OCI-LY1 (cell line): Measurements from ENCODE around the gene WDR5.

ENCODE experiments used
- EZH2 ChIP-seq: fragments of 200-600 bp; sonication (generic), shearing (Covaris generic); IDR thresholded peaks from 2 replicates; pipeline ENCODE4 v1.8.0; 2017; ENCODE audit warnings: borderline replicate concordance, mixed run types, mild to moderate bottlenecking, antibody characterized with exemption, low read length, moderate library complexity, mixed read lengths
- TF ChIP-seq, protein P1 (sequence below): fragments of 200-600 bp; sonication (generic), shearing (Covaris generic); IDR thresholded peaks from 2 replicates; pipeline ENCODE4 v1.5.1; 2017; ENCODE audit warnings: mild to moderate bottlenecking, antibody characterized with exemption, low read length, moderate library complexity, mixed read lengths

DNA sequence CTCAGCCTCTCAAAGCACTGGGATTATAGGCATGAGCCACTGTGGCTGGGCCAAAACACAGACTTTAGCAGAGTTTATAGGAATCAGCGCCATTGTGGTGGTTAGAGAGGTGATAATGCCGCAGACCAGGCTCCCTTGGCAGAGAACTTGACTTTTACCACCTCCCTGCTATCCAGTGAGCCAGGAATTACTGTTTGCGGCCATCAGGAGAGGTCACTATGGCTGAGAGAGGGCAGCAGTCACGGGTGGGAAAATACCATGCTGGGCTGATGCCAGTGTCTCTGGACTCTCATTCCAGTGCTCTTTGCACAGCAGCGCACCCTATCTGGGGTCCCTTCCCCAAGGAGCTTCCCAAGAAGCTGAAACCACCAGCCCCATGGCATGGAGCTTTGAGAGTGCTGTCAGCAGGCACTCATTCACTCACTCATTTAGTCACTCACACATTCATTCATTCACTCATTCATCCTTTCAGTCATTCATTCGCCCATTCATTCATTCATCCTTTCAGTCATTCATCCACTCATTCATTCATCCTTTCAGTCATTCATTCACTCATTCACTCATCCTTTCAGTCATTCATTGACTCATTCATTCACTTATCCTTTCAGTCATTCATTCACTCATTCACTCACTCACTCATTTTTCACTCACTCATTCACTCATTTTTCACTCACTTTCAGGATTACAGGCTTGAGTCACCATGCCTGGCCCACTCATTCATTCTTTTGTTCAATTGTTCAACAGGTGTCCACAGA lies 55.8 kb downstream of the WDR5 start:
- TF ChIP-seq, protein P1, sequence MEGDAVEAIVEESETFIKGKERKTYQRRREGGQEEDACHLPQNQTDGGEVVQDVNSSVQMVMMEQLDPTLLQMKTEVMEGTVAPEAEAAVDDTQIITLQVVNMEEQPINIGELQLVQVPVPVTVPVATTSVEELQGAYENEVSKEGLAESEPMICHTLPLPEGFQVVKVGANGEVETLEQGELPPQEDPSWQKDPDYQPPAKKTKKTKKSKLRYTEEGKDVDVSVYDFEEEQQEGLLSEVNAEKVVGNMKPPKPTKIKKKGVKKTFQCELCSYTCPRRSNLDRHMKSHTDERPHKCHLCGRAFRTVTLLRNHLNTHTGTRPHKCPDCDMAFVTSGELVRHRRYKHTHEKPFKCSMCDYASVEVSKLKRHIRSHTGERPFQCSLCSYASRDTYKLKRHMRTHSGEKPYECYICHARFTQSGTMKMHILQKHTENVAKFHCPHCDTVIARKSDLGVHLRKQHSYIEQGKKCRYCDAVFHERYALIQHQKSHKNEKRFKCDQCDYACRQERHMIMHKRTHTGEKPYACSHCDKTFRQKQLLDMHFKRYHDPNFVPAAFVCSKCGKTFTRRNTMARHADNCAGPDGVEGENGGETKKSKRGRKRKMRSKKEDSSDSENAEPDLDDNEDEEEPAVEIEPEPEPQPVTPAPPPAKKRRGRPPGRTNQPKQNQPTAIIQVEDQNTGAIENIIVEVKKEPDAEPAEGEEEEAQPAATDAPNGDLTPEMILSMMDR: no peak
- no peak for TF ChIP-seq EZH2
